Mesendoderm (in vitro differentiated cells): Measurements from ENCODE around the gene LRRC10B. TPM values are rescaled to one million over a fixed set of nuclear protein-coding genes. Genes with fewer than 3 reads are reported as not detected.
"Not testable (repeated sequence)": the region's sequence is repeated elsewhere in the genome, so short reads cannot be mapped to it uniquely, and the experiment has no call there.

Experiments used
- DNase-seq: peaks from one replicate; pipeline ENCODE4 v3.0.0; 2013
- H2AK5ac ChIP-seq: 2 replicates; pipeline ENCODE4 v1.6.1; 2013; ENCODE audit warnings: low read length, inconsistent platforms
- H2BK120ac ChIP-seq: 2 replicates; pipeline ENCODE4 v1.6.1; 2013; ENCODE audit warnings: low read depth, mild to moderate bottlenecking, low read length, moderate library complexity, mixed read lengths
- H2BK15ac ChIP-seq: replicated peaks from 2 replicates; pipeline ENCODE4 v1.6.1; 2013; ENCODE audit warnings: low read depth, mild to moderate bottlenecking, moderate library complexity
- H2BK5ac ChIP-seq: 2 replicates; pipeline ENCODE4 v1.6.1; 2013; ENCODE audit warnings: low read length, inconsistent platforms
- H3K18ac ChIP-seq: 2 replicates; pipeline ENCODE4 v1.6.1; 2013; ENCODE audit warnings: mild to moderate bottlenecking, low read length, mixed read lengths
- H3K23ac ChIP-seq: one replicate; pipeline ENCODE4 v1.6.1; 2013; ENCODE audit warnings: low read length
- H3K27ac ChIP-seq: 2 replicates; pipeline ENCODE4 v1.5.1; 2013; ENCODE audit warnings: low read depth, mild to moderate bottlenecking, inconsistent platforms, low read length, moderate library complexity
- H3K27me3 ChIP-seq: 2 replicates; pipeline ENCODE4 v1.6.1; 2013; ENCODE audit warnings: low read length, control low read depth, mild to moderate bottlenecking, inconsistent platforms; ENCODE audit not compliant: insufficient read depth, poor library complexity
- H3K36me3 ChIP-seq: 2 replicates; pipeline ENCODE4 v1.6.1; 2013; ENCODE audit warnings: low read length, inconsistent platforms; ENCODE audit not compliant: control insufficient read depth, insufficient read depth
- H3K4ac ChIP-seq: one replicate; pipeline ENCODE4 v1.6.1; 2013; ENCODE audit warnings: low read depth, mild to moderate bottlenecking, low read length, moderate library complexity
- H3K4me1 ChIP-seq: 2 replicates; pipeline ENCODE4 v1.6.1; 2013; ENCODE audit warnings: low read depth, low read length, inconsistent platforms; ENCODE audit not compliant: control insufficient read depth
- H3K4me2 ChIP-seq: 2 replicates; pipeline ENCODE4 v1.6.1; 2013; ENCODE audit warnings: low read length
- H3K4me3 ChIP-seq: 2 replicates; pipeline ENCODE4 v1.5.1; 2013; ENCODE audit warnings: mild to moderate bottlenecking, low read length
- H3K56ac ChIP-seq: one replicate; pipeline ENCODE4 v1.6.1; 2013; ENCODE audit warnings: low read length
- H3K79me1 ChIP-seq: 2 replicates; pipeline ENCODE4 v1.6.1; 2013; ENCODE audit warnings: low read length, inconsistent platforms
- H3K79me2 ChIP-seq: 2 replicates; pipeline ENCODE4 v1.6.1; 2013; ENCODE audit warnings: mild to moderate bottlenecking, low read length; ENCODE audit not compliant: control insufficient read depth, insufficient read depth
- H3K9ac ChIP-seq: 2 replicates; pipeline ENCODE4 v1.6.1; 2013; ENCODE audit warnings: low read length, inconsistent platforms
- H4K5ac ChIP-seq: one replicate; pipeline ENCODE4 v1.6.1; 2013; ENCODE audit warnings: low read length
- H4K8ac ChIP-seq: one replicate; pipeline ENCODE4 v1.6.1; 2013; ENCODE audit warnings: low read depth, mild to moderate bottlenecking, control low read depth, low read length, moderate library complexity
- WGBS: extraction: QIAGEN DNeasy Blood & Tissue Kit; methylation state at CpG from one replicate; pipeline ENCODE4 v1.1.7; 2013; ENCODE audit warnings: low lambda C conversion rate, missing lambda C conversion rate; ENCODE audit not compliant: insufficient coverage; ENCODE audit errors: extremely low coverage; 5-methylcytosine and 5-hydroxymethylcytosine counted together
- polyA plus RNA-seq, 2 experiments: library from polyadenylated mRNA; stranded (reverse); fragments of 200-250 nt; gene quantifications; one replicate each; pipeline ENCODE4 v1.2.3, GENCODE V29; 2013

LRRC10B gene
- polyA plus RNA-seq (2013, experiment 1 of 2): 0.20 TPM
- 0.29 TPM for polyA plus RNA-seq (2013, experiment 2 of 2)

DNA sequence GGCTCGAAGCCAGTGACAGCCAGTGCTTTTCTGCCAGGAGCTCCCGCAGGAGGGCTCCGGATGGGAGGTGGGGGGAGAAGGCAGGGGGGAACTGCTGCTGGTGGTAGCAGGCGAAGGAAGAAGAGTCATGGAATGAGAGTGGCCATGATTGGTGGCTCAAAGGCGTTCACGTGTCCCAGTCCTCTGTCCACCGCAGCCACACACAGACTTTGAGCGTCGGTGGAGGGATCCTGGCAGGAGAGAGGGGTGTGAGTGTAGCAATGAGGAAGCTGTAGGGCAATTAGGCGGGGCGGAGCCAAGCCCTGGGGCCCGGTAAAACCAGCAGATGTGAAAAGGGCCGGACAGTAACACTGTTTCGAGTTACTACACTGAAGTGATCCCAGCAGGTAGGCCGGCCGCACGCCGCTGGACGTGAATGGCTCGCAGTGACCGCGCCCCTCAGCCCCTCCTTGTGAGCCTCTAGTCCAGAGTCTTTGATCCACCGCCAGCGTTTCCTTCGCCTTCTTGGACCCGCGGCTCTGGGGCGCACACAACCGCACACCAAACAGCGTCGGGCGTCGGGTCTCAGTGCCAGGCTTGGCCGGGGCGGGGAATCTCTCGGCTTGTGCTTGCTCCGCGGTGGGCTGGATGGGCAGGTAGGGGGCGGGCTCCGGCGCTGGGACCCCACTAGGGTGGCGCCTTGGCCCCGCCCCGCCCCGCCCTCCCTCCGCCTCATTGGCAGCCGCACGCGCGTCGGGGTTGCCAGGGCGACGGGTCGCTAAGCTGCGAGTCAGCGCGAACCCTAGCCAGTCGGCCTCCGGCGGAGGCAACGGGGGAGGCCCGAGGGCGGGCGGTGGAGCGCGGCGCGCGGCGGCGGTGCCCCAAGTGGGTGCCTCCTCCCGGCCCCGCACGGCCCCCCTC, at the start of gene LRRC10B:
TSS of gene LRRC10B (plus strand) at position 788 of the 900 bp plus-strand sequence. CDS start 250 bp downstream, outside the sequence.
- no CpG with 5 or more reads among the region's 74 CpGs for WGBS
- no peaks in the 10 kb centered on the region for H3K79me2 ChIP-seq
- no peak within 1 kb of the TSS for H2AK5ac ChIP-seq
- no peak within 1 kb of the TSS for H3K4ac ChIP-seq
- H4K8ac ChIP-seq: no peak within 1 kb of the TSS
- no peaks in the 10 kb centered on the region for H3K36me3 ChIP-seq
- no peak within 1 kb of the TSS for H3K27ac ChIP-seq
- no peak within 1 kb of the TSS for H2BK15ac ChIP-seq
- H3K27me3 ChIP-seq: no peaks in the 10 kb centered on the region
- H4K5ac ChIP-seq: no peak within 1 kb of the TSS
- no peak within 1 kb of the TSS for H3K18ac ChIP-seq
- H3K4me1 ChIP-seq: no peaks in the 10 kb centered on the region
- peak within 1 kb of the TSS; percentile 69 for H3K56ac ChIP-seq
- H2BK5ac ChIP-seq: no peak within 1 kb of the TSS
- no peak within 1 kb of the TSS for H3K4me3 ChIP-seq
- peak; percentile 89 for DNase-seq
- H3K23ac ChIP-seq: no peak within 1 kb of the TSS
- peak within 1 kb of the TSS; percentile 37 for H3K9ac ChIP-seq
- no peak within 1 kb of the TSS for H2BK120ac ChIP-seq
- H3K79me1 ChIP-seq: no peaks in the 10 kb centered on the region
- H3K4me2 ChIP-seq: peak within 1 kb of the TSS; percentile 94

DNA sequence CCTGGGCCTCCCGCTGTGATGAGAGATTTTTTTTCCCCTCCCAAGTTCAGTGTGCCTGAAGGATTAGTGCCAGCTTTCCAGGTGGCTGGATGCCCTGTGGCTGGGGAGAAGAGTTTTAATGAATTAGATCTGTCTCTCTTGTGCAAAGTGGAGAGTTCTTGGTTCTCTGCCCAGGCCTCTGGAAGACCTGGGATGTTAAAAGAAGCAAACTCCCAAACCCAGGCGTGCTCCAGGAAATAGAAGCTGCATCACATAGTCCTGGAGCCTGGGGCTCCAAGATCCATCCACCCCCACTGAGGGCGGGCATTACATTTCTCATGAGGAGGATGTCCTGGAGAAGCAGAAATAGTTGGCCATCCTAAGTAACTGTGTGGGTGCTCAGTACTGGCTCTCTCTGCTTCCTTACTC, 48.1 kb upstream of the LRRC10B start:
- Histone ChIP-seq H3K9ac (no peak overlapping the region), H2AK5ac (no peak overlapping the region), H3K23ac (no peak overlapping the region), H3K4ac (no peak overlapping the region), H3K4me1 (no peaks in the 10 kb centered on the region), H3K18ac (no peak overlapping the region), H3K56ac (no peak overlapping the region), H2BK5ac (no peak overlapping the region), H3K4me2 (no peak overlapping the region), H4K8ac (no peak overlapping the region), H3K36me3 (no peaks in the 10 kb centered on the region), H4K5ac (no peak overlapping the region), H2BK120ac (no peak overlapping the region), H3K4me3 (no peak overlapping the region), H3K79me1 (no peaks in the 10 kb centered on the region), H3K27ac (no peak overlapping the region), H3K79me2 (no peaks in the 10 kb centered on the region), H3K27me3 (no peaks in the 10 kb centered on the region), H2BK15ac (no peak overlapping the region)
- no peak for DNase-seq
- WGBS: no CpG with 5 or more reads among the region's 3 CpGs

DNA sequence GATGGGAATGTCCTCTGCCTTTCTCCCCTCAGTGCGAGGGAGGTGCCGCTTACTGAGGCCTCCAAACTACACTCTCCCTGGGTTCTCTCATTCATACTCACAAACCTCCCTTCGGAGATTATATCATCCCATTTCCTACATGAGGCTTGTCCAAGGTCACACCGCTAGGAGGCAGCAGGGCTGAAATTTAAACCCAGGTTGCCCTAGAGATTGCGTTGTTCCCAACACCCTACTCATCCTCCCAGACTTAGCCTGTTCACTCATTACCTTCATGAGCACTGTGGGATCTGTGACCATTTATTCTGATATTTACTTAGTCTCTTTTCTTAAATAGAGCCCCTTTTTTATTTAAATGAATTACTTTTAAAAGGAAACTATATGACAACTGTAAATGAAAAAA, 47.6 kb upstream of the LRRC10B start:
- no peaks in the 10 kb centered on the region for H3K36me3 ChIP-seq
- H2BK15ac ChIP-seq: no peak overlapping the region
- H3K79me2 ChIP-seq: no peaks in the 10 kb centered on the region
- no peak overlapping the region for H4K5ac ChIP-seq
- H4K8ac ChIP-seq: no peak overlapping the region
- H3K18ac ChIP-seq: no peak overlapping the region
- no CpG with 5 or more reads among the region's 5 CpGs for WGBS
- H2BK120ac ChIP-seq: no peak overlapping the region
- H3K56ac ChIP-seq: no peak overlapping the region
- DNase-seq: no peak
- H3K27ac ChIP-seq: no peak overlapping the region
- no peak overlapping the region for H3K23ac ChIP-seq
- no peak overlapping the region for H3K4me3 ChIP-seq
- H3K4ac ChIP-seq: no peak overlapping the region
- no peaks in the 10 kb centered on the region for H3K4me1 ChIP-seq
- no peak overlapping the region for H3K4me2 ChIP-seq
- H3K9ac ChIP-seq: no peak overlapping the region
- no peaks in the 10 kb centered on the region for H3K27me3 ChIP-seq
- H2AK5ac ChIP-seq: no peak overlapping the region
- H2BK5ac ChIP-seq: no peak overlapping the region
- no peaks in the 10 kb centered on the region for H3K79me1 ChIP-seq

DNA sequence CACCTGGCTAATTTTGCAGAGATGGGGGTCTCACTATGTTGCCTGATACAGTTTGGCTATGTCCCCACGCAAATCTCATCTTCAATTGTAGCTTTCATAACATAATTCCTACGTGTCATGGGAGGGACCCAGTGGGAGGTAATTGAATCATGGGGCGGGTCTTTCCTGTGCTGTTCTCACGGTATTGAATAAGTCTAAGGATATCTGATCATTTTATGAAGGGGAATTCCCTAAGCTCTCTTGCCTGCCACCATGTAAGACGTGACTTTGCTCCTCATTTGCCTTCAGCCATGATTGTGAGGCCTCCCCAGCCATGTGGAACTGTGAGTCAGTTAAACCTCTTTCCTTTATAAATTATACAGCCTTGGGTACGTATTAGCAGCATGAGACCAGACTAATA, 40.9 kb upstream of the LRRC10B start:
- not testable (repeated sequence) for DNase-seq, H3K4me1 ChIP-seq, H3K18ac ChIP-seq, H3K27me3 ChIP-seq, H4K5ac ChIP-seq, H2BK120ac ChIP-seq, H3K56ac ChIP-seq, H3K36me3 ChIP-seq, H3K4me2 ChIP-seq, H3K4ac ChIP-seq, H3K27ac ChIP-seq, H3K23ac ChIP-seq, H2BK15ac ChIP-seq, H3K79me1 ChIP-seq, H2BK5ac ChIP-seq, H3K79me2 ChIP-seq, H2AK5ac ChIP-seq, H3K4me3 ChIP-seq, H4K8ac ChIP-seq, H3K9ac ChIP-seq
- WGBS: no CpG with 5 or more reads among the region's 6 CpGs

DNA sequence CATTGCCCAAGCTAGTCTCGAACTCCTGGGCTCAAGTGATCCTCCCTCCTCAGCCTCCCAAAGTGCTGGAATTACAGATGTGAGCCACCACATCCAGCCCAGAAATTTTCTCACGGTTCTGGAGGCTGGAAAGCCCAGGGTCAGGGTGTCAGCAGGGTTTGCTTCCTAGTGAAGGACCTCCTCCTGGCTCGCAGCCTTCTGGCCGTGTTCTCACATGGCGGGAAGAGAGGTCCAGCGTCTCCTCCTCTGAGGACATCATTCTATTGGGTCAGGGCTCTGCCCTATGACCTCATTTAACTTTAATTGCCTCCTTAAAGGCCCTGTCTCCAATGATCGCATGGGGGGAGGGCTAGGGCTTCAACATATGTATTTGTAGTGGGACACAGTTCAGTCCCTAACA, 40.5 kb upstream of the LRRC10B start:
- Histone ChIP-seq H3K4ac (no peak overlapping the region), H2BK5ac (no peak overlapping the region), H3K4me3 (no peak overlapping the region), H3K27me3 (no peaks in the 10 kb centered on the region), H3K4me2 (no peak overlapping the region), H4K5ac (no peak overlapping the region), H2BK120ac (no peak overlapping the region), H3K56ac (no peak overlapping the region), H3K79me2 (no peaks in the 10 kb centered on the region), H3K9ac (no peak overlapping the region), H3K4me1 (no peaks in the 10 kb centered on the region), H3K27ac (no peak overlapping the region), H3K18ac (no peak overlapping the region), H2AK5ac (no peak overlapping the region), H4K8ac (no peak overlapping the region), H3K36me3 (no peaks in the 10 kb centered on the region), H3K79me1 (no peaks in the 10 kb centered on the region), H2BK15ac (no peak overlapping the region), H3K23ac (no peak overlapping the region)
- DNase-seq: no peak
- WGBS: no CpG with 5 or more reads among the region's 7 CpGs
